SH-SY5Y (cell line): Measurements from ENCODE around the gene MAMDC2.

Experiments
- GATA2 ChIP-seq: IDR thresholded peaks from 2 replicates; pipeline ENCODE4 v1.6.1; 2011; ENCODE audit warnings: mild to moderate bottlenecking, low read depth, low read length
- GATA3 ChIP-seq: IDR thresholded peaks from 2 replicates; pipeline ENCODE4 v1.6.1; 2011; ENCODE audit warnings: low read depth, mild to moderate bottlenecking, low read length, moderate library complexity

GRCh38 chr9:70220216-70220615 is 176.6 kb downstream of the MAMDC2 start:
- TF ChIP-seq GATA3 (no peak), GATA2 (no peak)
